Activated T-cell treated with anti-CD3 and anti-CD28 coated beads for 4 hours (primary cell): ENCODE measurements around the gene HBQ1.
A peak's percentile ranks its signal among the peaks of the same experiment; 100 is the strongest.
"Not testable (repeated sequence)": the region's sequence is repeated elsewhere in the genome, so short reads cannot be mapped to it uniquely, and the experiment has no call there.

ENCODE experiments used
- DNase-seq: peaks from one replicate; pipeline ENCODE4 v3.0.0-alpha.2; 2020

The HBQ1 gene

GRCh38 chr16:176477-177382, 3.5 kb upstream of the HBQ1 start, which contains the start of gene HBA1:
Gene HBA1, plus strand, starts transcription at chr16:176680. Its CDS starts 37 bp downstream, at chr16:176717.
- DNase-seq, result not testable (repeated sequence)

- no peak for DNase-seq
Observed at GRCh38 chr16:177394-177822, 2.9 kb upstream of the HBQ1 start.

GRCh38 chr16:177981-178667, 2.1 kb upstream of the HBQ1 start:
- no peak for DNase-seq

GRCh38 chr16:178668-179015, 1.6 kb upstream of the HBQ1 start:
- no peak for DNase-seq

- no peak for DNase-seq
Observed at GRCh38 chr16:179211-180092, 807 bp upstream of the HBQ1 start.

- DNase-seq, result peak; percentile 81
Observed at GRCh38 chr16:180681-181564, 664 bp downstream of the HBQ1 start.

GRCh38 chr16:181565-182021, 1.3 kb downstream of the HBQ1 start:
- DNase-seq, result no peak

GRCh38 chr16:183005-183404, 2.7 kb downstream of the HBQ1 start:
- DNase-seq, result no peak

- no peak for DNase-seq
Observed at GRCh38 chr16:185213-185612, 5.0 kb downstream of the HBQ1 start.

- no peak for DNase-seq
Observed at GRCh38 chr16:185691-186090, 5.4 kb downstream of the HBQ1 start.

GRCh38 chr16:187330-187729, 7.1 kb downstream of the HBQ1 start:
- DNase-seq, result no peak

- no peak for DNase-seq
Observed at GRCh38 chr16:188674-189073, 8.4 kb downstream of the HBQ1 start.

- DNase-seq, result no peak
Observed at GRCh38 chr16:189604-190186, 9.4 kb downstream of the HBQ1 start.

- DNase-seq, result no peak
Observed at GRCh38 chr16:191831-192230, 11.6 kb downstream of the HBQ1 start.

GRCh38 chr16:192686-193085, 12.4 kb downstream of the HBQ1 start:
- DNase-seq, result no peak

- no peak for DNase-seq
Observed at GRCh38 chr16:193441-193840, 13.2 kb downstream of the HBQ1 start.

GRCh38 chr16:194516-194915, 14.3 kb downstream of the HBQ1 start:
- DNase-seq, result no peak

GRCh38 chr16:200388-200787, 20.1 kb downstream of the HBQ1 start:
- DNase-seq, result no peak

GRCh38 chr16:203246-203645, 23.0 kb downstream of the HBQ1 start:
- DNase-seq, result no peak

- not testable (repeated sequence) for DNase-seq
Observed at GRCh38 chr16:204046-204445, 23.8 kb downstream of the HBQ1 start.

- not testable (repeated sequence) for DNase-seq
Observed at GRCh38 chr16:209359-209758, 29.1 kb downstream of the HBQ1 start.
